GM18499 (cell line): ENCODE results near the gene ZNF683.

Experiments
- ATAC-seq: cut with Tn5 transposase; IDR thresholded peaks from one replicate; pipeline ENCODE4 v1.9.1; 2021; ENCODE audit warnings: moderate number of reproducible peaks; ENCODE audit not compliant: insufficient read depth, unreplicated experiment

ZNF683 gene

DNA sequence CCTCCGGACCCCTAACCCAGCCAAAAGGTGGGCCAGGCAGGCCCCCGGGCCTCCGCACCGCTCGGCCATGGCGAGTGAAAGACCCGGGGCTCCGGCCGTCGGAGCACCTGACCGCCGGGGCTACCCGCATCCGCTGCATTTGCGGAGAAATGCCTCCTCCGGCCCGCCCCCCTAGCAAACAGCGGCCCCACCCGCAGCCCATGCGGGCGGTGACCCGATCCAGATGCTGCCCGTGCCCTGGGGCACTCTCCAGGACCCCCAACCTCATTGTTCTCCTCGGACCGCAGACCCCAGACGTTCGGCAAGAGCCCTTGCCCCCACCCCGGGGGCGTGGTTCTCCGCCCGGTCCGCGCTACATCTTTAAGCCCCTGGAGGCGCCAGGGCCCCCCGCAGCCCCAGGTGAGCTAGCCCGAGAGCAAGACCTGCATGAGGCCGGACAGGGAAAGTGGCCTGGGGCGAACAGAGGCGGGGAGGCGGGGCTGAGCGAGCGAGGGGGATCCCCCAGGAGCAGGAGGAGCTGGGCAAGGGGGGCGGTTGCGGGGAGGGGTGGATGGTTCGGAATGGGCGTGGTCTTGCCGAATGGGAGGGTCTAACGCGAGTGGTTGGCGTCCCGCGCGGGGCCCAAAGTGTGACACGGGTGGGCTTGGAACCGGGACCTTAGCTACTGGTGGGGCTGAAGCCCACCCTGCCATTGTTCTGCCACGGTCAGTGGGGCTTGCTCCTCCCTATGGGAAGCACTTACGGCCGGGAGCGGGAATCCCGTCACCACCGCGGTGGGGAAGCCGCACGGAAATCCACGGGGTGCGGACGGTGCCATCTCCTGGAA lies 12.4 kb downstream of the ZNF683 start:
- no peak for ATAC-seq

DNA sequence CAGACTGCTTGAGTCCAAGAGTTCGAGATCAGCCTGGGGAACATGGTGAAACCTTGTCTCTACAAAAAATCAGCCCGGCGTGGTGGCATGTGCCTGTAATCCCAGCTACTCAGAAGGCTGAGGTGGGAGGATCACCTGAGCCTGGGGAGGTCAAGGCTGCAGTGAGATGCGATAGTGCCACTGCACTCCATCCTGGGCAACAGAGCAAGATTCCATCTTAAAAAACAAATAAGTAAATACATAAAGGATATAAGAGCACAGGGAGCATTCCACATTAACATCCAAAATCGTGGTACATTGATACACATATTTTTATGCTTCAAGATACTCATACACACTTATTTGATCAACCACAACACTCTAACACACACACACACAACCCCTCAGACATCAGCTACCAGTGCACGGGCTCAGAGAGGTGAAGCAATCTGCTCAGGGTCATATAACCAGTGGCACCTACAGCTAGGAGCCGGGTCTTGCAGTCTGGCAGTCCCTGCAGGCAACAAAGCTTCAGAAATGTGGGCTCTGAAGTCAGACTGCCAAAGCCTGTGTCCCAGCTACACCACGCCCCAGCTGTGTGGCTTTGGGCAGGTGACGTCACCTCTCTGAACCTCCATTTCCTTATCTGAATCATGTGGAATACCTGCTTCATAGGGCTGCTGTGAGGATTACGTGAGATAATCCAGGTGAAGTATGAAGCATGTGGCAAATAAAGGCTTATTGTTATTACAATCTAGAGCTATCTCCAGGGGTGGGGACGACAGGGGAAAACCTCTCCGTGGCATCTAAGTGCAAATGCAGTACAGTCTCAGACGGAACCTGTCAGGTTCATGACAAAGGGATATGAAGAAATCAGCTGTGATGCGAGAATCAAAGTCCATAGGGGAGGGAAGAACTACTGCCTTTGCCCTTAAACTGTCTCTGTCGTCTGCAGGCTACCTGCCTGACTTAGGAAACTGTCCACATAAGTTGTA lies 13.9 kb downstream of the ZNF683 start:
- ATAC-seq = no peak

DNA sequence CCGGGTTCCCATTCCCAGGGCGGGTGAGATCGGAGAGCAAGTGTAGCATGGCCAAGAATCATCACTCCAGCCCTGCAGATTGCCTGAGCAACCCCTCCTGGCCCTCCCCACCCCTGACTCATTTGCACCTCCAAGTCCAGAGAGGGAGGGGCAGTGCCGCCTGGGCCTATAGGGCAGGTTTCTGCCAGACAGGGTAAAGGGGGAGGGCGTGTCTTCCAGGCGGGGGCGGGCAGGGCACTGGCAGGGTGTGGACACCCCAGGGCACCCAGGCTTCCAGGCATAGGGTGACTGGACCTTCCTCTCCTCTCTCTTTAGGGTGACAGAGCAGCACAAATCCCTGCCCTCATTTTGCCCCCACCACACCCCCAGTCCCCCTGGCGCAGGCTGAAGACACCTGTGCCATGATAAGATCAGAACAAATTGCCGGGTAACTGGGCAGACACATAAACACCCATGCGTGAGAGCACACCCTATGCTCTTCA lies 15.4 kb downstream of the ZNF683 start:
- ATAC-seq = no peak

DNA sequence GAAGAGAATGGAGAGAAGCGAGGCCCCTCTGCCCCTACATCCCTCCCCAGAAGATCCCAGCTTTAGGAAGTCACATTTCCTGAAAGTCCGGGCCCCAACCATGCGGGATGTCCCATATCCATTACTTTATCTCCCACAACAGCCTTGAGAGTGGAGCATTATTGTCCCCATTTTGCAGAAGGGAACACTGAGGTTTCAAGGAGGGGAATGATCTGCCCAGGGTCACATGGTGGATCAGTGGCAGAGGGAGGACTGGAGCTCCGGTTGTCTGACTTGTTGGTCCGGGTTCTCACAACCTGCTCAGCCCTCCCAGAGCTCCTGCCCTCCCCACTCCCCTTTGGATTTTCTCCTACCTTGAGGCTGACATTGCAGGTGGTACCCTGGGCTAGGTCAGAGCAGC lies 16.4 kb downstream of the ZNF683 start:
- no peak for ATAC-seq

DNA sequence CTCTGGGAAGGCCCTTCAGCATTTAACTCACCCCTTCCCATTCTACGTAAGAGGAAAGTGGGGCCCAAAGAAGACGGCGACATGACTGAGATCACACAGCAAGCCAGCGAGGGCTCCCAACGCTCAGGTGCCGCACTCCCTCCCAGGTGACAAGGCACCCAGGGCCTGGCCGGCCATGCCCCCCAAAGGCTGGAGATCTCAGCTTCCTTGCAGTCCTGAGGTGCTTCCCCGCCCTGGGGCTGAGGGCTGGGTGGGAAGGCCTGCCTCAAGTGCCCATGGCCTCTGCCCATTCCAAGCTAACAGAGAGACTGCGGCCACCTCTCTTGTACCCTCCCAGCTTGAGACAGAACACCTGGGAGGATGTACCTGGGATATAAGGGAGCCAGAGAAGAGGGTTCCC lies 17.6 kb downstream of the ZNF683 start:
- no peak for ATAC-seq

DNA sequence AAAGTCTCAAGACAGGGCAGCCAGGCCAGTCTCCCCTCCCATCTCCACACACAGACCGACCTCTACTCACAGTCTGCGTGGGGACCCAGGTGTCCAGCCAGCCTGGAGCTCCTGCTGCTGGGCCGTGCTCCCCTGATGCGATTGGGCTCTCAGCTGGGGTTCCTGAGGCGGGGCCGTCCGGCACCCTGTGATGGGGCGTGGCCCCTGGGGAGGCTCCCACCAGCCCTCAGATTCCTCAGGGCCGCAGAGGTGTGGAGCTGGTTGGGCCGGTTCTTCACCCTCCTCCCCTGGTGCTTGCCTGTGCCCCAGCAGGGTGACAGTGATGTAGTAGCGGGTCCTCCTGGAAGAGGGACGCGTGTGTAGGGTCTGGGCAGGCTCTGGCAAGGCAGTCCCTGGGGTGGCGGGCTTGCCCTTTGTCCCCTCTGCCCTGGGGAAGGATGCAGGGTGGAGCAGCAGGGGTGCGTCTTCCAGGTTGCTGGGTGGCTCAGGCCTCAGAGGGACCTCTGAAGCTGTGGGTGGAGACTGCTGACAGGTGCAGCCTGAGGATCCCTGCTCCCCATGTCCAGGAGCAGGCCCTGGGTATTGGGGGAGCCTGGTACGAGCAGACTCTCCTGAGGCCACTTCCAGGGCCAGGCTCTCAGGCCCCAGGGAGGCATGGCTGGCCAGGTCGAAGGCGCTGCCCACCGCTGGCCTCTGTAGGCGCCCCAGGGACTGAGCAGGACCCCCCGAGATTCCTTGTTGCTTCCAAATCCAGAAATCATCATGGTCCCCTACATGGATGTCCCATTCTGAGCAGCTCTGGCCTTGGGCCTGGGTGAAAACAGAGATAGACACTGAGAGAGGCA lies 18.4 kb downstream of the ZNF683 start, which contains the start of gene CRYBG2:
Gene CRYBG2 (minus strand): TSS at position 155 of the 845 bp plus-strand sequence. CDS start 7,473 bp downstream, outside the sequence.
- ATAC-seq = no peak

DNA sequence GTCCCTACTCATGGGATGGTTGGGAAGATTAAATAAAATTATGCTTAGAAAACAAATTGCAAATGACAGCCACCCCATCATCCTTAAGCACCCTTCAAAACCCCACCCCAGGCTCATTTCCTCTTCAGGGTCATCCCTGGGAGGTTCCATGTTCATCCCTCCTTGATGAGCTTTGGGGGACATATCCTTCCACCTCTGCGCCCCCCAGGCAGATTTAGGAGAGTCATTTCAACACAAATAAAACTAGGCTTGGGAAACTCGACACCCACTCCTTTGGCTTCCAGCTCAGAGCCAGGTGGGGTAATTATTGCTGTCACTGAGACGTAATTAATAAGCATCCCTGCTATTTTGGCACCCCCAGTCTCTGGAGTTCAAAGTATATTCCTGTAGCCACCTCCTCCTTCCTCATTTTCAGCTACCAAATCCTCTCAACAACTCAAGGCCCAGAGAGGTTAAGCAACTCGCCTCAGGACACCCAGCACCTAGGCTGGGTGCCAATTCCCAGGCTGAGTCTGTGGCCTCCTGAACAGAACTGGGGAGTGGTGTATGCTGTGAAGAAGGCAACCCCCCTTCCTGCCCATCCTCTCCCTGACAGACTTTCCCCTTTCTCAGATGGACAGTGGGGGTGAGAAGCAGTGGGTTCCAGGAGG lies 19.2 kb downstream of the ZNF683 start:
- ATAC-seq = no peak

DNA sequence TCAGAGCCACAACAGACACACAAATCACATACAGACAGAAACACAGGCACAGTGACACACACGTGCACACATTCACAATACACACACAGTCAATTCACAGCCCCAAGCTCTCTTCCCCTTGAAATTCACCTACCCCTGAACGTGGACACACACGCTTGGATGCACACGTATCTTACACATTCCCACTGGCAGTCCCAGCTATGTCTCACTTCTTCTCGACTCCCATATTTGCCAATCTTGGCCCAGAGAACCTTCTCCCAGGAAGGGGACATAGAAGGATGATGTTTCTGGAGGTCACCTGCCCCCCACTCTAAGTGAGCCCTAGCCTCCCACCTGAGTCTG lies 20.2 kb downstream of the ZNF683 start:
- no peak for ATAC-seq

DNA sequence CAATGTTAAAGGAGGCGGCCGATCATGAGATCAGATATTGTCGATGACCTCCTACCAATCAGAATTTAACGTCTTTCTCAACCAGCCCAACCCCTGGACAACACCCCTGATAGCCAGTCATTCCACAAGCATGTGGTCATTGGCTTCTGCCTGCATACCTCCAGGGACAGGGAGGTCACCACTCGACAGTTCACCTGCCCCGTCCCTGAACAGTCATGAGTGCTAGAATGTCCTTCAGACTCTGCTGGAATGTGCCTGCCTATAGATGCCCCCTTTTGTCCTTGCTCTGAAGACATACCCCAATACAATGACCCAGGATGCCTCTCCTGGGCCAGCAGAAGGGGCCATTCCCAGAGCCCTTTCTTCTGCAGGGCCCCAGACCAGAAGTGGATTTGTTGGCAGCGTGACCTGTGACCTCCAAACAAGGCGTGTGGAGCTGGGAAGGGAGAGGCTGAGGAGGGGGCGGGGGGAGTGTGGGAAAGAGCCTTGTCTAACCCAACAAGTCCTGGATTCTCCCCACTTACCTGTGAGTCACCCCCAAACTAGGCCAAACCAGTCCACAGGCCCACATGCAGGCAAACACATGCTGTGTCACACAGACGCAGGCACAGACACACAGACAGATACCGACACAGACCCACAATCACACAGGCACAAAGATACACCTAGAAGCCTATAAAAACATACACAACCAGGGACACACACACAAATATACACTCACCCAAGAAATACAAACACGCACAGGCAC lies 20.8 kb downstream of the ZNF683 start:
- no peak for ATAC-seq

DNA sequence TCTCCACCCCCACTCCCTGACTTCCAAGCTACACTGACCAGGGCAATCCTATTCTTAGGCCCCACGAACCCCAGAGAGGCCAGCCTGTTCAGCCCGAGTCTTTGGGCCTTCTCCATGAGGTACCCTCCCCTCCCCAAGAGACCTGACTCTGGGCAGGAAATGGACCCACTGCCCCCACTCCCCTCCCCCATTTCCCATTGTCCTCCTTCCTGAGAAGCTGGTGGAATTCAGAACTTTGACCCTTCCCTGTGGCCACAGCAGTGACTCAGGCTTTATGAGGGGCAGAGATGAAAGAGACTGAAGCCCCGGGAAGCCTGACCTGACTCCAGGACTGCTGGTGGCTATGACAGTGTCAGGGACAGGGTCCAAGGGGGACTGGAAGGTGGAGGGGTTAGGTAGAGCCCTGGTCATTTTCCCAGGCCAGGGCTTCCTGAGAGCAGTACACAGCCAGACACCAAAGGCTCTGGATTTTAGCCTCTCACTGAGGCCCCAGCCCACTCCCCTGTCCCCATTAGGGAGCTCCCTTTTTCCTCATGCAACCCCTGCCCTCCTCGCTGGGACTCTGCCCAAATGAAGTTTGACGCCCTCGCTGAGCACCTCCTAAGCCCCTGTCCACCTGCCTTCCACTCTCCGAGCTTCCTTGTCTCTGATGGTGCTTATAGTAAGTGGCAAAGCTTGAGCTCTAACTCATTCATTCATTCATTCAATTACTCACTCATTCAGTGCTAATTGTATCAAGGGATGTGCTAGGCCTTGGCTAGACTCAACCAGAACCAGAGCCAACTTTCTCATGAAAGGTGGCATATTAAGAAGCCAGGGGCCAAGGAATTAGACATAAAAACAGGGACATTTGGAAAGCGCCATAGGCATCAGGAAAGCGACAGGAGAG lies 21.6 kb downstream of the ZNF683 start:
- ATAC-seq = no peak

DNA sequence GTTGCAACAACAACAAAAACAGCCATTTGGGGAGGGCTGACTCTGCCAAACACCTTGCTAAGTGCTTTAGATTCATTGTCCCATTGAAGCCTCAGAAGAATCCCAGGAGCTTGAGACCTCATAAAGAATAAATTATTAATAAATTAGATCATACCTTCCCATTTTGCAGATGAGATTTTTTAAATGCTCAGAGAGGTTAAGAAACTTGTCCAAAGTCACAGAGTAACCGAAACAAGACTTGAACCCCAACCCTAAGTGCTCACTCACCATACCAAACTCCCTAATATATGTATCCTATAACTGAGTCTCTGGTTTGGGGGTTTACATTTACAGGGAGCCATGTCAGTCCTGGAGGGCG lies 22.2 kb downstream of the ZNF683 start:
- no peak for ATAC-seq

DNA sequence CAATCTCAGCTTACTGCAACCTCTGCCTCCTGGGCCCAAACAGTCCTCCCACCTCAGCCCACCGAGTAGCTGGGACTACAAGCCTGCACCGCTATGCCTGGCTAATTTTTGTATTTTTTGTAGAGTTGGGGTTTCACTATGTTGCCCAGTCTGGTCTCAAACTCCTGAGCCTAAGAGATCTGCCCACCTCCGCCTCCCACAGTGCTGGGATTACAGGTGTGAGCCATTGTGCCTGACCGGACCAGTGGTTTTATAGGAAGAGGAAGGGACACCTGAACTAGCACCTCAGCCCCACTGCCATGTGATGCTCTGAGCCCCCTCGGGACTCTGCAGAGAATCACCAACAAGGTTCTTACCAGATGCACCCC lies 22.7 kb downstream of the ZNF683 start:
- ATAC-seq = no peak

DNA sequence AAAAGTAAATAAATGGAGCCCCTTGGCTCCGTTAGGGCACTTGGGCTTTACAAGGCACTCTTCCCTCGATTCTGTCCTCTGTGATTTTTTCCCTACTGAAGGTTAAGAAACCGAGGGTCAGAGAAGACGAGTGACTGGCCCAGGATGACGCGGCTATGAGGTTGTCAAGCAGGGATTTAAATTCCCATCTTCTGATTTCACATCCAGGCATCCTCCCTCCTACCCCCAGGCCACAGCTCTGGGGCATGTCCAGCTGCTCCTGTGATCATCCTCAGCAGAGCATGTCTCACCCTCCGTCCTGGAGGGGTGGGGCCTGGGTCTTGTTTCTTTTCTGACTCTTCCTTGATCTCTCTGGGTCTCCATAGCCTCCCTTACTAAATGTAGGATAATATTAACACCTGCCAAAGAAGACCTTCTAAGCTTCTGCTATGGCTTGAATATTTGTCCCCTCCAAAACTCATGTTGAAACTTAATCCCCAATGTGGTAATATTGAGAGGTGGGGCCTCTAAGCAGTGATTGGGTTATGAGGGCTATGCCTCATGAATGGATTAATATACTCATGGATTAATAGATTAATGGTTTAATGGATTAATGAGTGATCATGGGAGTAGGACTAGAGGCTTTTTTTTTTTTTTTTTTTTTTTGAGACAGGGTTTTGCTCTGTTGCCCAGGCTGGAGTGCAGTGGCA lies 23.2 kb downstream of the ZNF683 start:
- ATAC-seq = no peak

DNA sequence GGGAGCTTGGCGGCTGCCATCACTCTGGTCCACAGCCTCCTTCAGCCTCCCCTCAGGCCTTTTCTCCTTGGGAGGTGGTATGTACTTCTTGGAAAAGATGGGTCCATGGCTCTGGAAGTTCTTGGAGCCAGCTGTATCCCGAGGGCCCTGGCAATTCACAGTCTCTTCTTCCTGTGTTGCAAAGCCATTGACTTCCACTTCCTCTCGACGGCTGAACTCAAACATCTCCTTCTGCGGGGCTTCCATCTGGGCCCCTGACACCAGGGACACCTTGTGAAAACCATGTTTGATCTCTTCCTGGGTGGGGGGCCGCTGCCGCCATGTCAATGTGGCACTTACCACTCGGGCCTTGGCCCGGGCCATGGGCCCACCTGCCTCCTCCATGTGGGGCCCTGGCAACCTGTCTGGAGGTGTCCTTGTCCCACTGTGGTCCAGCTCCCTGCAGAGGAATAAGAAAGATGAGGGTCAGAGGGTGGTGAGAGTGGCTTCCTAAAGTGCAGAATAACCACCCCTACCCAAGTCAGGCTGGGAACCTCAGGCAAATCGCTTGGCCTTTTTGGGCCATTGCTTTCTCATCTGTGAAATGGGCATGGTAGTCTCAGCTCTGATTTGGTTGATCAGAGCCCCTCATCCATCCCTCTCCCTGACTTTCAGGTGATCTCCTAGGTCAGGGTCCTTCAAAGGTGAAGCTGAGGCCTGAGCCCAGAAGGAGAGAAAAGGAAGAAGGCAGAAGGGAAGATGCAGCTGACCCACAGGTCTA lies 26.1 kb downstream of the ZNF683 start:
- no peak for ATAC-seq

DNA sequence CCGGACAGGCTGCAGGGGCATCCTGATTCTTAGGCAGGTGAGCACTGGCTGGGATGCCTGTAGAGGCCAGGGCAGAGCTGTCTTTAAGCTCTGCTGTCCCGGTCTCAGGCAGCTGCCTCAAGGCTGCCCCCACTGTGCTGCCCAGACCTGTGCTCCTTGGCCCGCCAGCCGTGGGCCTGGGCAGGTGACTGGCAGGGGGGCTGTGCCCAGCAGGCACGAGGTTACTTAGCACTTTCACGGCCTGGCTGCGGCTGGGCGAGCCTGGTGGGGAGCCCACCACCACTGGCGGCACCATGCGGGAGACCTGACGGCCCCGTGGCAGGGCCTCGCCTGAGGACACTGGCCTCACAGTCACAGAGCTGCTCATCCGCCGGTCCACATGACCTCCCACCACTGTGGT lies 26.8 kb downstream of the ZNF683 start:
- ATAC-seq = no peak

DNA sequence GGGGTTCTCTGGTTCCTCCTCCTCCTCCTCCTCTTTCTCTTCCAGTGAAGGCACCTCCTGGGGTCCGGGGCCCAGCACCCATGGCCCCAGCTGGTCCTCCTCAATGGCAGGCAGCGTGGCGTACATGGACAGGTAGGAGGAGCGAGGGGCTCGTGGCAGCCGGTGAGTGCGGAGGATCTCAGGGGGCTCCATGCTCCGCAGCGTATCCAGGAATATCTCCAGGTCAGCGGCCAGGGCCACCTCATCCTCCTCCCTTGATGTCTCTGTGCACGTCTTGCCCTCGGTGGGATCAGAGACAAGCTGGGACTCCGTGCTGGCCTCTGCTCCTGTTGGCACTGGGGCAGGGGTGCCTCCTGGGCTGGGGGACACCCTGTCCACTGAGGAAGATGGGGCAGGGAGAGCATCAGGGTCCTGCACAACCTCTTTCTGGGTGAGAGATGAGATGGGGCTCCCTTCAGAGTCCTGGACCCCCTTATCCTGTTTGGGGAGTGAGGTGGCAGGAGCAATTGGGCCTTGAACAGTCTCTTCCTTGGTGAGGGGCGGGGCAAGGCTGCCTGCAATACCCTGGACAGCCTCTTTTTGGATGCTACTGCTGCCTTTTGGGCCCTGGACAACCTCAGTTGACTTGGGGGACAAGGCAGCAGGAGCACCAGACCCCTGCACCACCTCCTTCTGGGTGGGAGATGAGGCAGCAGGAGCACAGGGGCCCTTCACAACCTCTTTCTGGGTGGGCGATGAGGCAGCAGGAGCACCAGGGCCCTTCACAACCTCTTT lies 28.2 kb downstream of the ZNF683 start:
- ATAC-seq = no peak
